ENCODE data around the gene TRPC6. TPM values are rescaled to one million over a fixed set of nuclear protein-coding genes. Genes with fewer than 3 reads are reported as not detected.
"Not testable (repeated sequence)": the region's sequence is repeated elsewhere in the genome, so short reads cannot be mapped to it uniquely, and the experiment has no call there.

TRPC6 gene
- total RNA-seq, 1 donor from 2014 or later, result 53.4 TPM

- no peak for DNase-seq (ENCODE audit: low spot score)
Observed at GRCh38 chr11:101523193-101523592, 60.6 kb downstream of the TRPC6 start.

GRCh38 chr11:101521821-101522220 lies 62.0 kb downstream of the TRPC6 start:
- DNase-seq (ENCODE audit: low spot score), result no peak

GRCh38 chr11:101516546-101516945 lies 67.3 kb downstream of the TRPC6 start:
- no peak for DNase-seq (ENCODE audit: low spot score)

DNA sequence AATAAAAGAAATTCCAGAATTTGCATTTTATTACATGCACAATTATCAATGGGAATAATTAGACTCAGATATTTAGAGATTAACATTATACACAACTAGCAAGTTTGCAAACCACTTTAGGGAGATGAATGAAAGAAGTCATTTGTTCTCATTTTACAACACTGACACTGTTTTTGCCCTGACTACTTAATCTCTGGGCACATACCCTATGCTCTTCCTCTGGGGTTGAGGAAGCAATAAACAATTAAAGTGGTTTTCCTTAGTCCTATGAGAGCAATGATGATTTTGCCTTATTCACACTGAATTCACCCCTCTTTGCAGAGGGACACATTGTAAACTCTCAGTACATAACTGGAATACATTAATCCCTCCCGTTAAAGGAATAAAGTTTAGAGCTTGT lies 72.7 kb downstream of the TRPC6 start:
- DNase-seq (ENCODE audit: low spot score), result no peak

GRCh38 chr11:101510591-101510990 lies 73.2 kb downstream of the TRPC6 start:
- no peak for DNase-seq (ENCODE audit: low spot score)

GRCh38 chr11:101509922-101510321 lies 73.9 kb downstream of the TRPC6 start:
- no peak for DNase-seq (ENCODE audit: low spot score)

GRCh38 chr11:101508370-101508769 lies 75.4 kb downstream of the TRPC6 start:
- no peak for DNase-seq (ENCODE audit: low spot score)

DNA sequence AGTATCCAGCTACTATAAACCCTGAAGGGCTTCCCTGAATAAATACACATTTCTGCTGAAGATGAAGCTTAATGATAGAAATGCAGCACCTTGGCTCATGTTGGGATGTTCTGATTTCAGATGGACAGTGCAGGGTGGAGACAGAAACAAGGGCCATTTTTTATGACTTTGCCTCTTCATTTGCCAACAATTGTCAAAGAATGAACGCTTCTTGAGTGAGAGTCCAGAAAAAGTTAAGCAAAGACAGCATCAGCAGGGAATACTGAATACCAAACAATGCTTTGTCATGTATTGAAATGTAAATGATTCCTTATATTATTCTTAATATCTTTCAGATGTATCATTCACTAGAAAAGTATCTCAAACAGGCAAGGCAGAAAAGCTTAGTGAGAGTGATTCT lies 84.9 kb downstream of the TRPC6 start:
- DNase-seq (ENCODE audit: low spot score), result no peak

DNA sequence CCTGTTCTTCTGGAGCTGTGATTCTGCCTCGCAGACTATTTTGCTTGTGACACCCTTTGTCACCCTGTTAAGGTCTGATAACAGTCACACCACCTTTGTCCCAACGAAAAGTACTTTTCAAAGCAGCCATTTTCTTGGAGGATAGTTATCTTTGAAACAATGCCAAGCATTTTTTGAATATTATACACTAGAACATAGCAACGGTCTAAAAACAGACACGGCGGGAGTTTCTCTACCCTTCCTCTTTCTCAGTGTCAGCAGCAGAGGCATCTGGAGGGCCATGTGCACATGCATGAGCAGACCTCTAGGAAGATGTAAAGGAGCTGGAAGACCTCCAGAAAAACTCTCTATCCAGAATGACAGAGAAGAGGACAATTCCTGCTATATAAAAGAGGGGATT lies 86.5 kb downstream of the TRPC6 start:
- DNase-seq (ENCODE audit: low spot score), result no peak

DNA sequence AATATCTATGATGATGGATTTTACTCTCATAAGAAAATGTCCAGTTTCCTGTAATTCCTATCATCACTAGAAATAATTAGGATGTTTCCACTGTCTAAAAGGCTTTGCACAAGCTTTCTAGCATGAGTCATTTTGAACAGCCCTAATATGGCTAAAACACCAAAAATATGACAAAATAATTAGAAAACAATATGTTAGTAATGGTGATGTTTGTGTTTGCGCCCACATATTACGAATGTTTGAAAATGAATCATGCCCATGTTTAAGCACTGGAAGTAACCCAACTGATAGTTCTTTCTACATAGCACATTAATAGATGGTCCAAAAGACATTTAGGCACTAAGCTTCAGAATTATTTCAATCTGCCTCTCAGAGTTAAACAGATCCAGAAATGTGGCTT lies 96.0 kb downstream of the TRPC6 start:
- DNase-seq (ENCODE audit: low spot score), result no peak

DNA sequence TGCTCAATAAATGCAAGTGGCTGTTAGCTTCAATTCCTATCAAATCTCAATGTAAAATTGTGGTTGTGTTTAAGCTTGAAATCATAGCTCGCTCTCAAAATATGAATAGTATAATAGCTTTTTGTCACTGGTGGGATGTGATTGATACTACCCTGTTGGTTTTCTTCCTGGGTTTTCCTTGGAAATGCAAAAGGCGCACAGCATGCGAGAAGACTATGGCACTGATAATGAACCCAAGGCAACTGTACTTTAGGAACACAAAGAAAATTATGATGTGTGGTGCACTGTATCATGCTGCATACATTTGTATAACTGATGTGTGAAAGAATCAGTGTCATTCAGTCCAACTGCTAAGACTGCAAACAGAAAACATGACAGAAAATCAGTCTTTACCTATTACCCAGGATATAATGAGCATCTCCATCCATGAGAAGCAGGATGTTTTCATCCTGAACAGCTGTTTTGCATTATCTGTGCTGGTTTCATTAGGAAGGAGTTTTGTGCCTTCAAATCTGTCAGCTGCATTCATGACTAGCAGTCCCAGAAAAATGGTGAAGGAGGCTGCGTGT lies 101.2 kb downstream of the TRPC6 start:
- no peak for DNase-seq (ENCODE audit: low spot score)

- peak; percentile 77 for DNase-seq (ENCODE audit: low spot score)
Observed at GRCh38 chr11:101478587-101479369, 105.0 kb downstream of the TRPC6 start.

DNA sequence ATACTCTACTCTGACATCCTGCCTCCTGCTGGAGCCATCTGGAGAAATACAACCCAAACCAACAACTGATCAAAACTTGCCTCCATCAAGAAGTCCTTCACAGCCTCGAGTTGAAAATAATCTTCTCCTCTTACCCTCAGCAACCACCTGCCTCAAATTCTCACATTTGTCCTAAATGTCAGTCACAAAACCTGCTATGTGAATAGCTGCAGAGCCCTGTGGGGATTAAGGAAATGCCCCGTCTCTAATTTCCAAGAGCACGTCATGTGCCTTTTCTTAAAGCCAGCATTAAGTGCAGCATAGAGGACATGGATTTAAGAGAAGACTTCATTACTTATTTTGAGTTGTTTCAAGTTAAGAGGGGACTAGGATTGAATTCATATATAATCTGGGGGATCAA lies 105.9 kb downstream of the TRPC6 start:
- peak; percentile 10 for DNase-seq (ENCODE audit: low spot score)

GRCh38 chr11:101476191-101476590 lies 107.6 kb downstream of the TRPC6 start:
- peak; percentile 54 for DNase-seq (ENCODE audit: low spot score)

DNA sequence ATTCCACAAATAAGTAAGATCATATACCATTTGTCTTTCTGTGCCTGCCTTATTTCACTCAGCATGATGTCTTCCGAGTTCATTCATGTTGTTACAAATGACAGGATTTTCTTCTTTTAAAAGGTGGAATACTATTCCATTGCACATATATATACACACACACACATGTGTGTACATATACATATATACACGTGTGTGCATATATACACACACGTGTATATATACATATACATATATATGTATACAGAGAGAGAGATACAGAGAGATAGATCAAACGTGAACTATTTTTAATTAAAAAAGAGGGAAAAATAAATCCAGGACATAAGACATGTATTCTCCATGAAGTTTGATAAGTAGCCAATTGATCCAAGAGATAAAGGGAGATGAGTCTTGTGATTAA lies 108.1 kb downstream of the TRPC6 start:
- no peak for DNase-seq (ENCODE audit: low spot score)

- no peak for DNase-seq (ENCODE audit: low spot score)
Observed at GRCh38 chr11:101474666-101475065, 109.1 kb downstream of the TRPC6 start.

DNA sequence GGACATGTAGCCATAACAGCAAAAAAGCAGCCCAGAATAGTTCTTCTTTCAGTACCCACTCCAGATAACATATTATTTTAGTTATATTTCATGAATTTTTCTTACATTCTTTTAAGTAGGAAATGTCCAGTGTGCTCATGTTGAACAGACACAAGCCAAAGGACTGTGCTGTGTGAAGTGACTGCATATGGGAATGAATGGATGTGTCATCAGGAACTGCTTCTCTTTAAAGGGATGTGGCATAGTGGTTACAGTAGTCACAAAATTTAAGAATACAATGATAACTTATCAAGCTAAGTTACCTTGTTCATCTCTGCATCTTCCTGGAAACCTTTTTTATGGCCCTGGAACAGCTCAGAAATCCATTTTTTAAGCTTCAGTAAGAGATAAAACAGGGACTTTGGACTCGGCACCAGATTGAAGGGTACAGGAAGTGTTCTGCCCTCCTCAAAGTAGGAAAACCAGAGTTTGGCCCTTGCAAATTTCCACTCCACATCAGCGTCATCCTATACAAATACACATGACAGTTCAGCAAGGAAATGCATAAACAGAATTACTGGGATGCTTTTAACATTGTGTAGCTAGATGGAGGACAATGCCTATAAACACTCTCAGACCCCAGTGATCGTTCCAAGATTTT lies 112.8 kb downstream of the TRPC6 start:
- DNase-seq (ENCODE audit: low spot score), result peak; percentile 25

GRCh38 chr11:101470419-101470818 lies 113.4 kb downstream of the TRPC6 start:
- peak; percentile 64 for DNase-seq (ENCODE audit: low spot score)

DNA sequence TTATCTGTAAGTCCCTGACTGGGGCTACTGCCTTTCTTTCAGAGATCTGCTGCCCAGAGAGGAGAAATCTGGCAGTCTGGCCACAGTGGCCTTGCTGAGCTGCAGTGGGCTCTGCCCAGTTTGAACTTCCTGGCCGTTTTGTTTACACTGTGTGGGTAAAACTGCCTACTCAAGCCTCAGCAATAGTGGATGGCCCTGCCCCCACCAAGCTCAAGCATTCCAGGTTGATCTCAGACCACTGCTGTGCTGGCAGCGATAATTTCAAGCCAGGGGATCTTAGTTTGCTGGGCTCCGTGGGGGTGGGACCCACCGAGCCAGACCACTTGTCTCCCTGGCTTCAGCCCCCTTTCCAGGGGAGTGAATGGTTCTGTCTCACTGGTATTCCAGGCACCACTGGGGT lies 117.5 kb downstream of the TRPC6 start:
- no peak for DNase-seq (ENCODE audit: low spot score)

DNA sequence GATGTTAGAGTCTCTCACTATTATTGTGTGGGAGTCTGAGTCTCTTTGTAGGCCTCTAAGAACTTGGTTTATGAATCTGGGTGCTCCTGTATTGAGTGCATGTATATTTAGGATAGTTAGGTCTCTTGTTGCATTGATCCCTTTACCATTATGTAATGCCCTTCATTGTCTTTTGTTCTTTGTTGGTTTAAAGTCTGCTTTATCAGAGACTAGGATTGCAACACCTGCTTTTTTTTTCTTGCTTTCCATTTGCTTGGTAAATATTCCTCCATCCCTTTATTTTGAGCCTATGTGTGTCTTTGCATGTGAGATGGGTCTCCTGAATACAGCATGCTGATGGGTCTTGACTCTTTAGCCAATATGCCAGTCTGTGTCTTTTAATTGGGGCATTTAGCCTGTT lies 119.4 kb downstream of the TRPC6 start:
- DNase-seq (ENCODE audit: low spot score), result not testable (repeated sequence)

- DNase-seq (ENCODE audit: low spot score), result no peak
Observed at GRCh38 chr11:101459020-101459419, 124.8 kb downstream of the TRPC6 start.

- DNase-seq (ENCODE audit: low spot score), result no peak
Observed at GRCh38 chr11:101458161-101458560, 125.6 kb downstream of the TRPC6 start.

- DNase-seq (ENCODE audit: low spot score), result peak; percentile 39
Observed at GRCh38 chr11:101456812-101457211, 127.0 kb downstream of the TRPC6 start.

Data from umbilical cord (tissue), 2 donors.